H9 (cell line): ENCODE data around the gene C16orf78. TPM values are rescaled to one million over a fixed set of nuclear protein-coding genes. Genes with fewer than 3 reads are reported as not detected.

Experiments
- DNase-seq: peaks from one replicate; pipeline ENCODE4 v3.0.0-alpha.2; 2017
- H2AFZ ChIP-seq: one replicate; pipeline ENCODE4 v1.6.1; 2013; ENCODE audit warnings: mild to moderate bottlenecking, low read length, control low read depth, moderate library complexity
- H2AK5ac ChIP-seq: 2 replicates; pipeline ENCODE4 v1.6.1; 2013; ENCODE audit warnings: low read length, control low read depth, mixed read lengths; ENCODE audit not compliant: insufficient read length
- H2BK120ac ChIP-seq: one replicate; pipeline ENCODE4 v1.6.1; 2013; ENCODE audit warnings: low read depth, mild to moderate bottlenecking, low read length, control low read depth, inconsistent platforms; ENCODE audit not compliant: poor library complexity, severe bottlenecking
- H2BK12ac ChIP-seq: 2 replicates; pipeline ENCODE4 v1.6.1; 2013; ENCODE audit warnings: low read length, control low read depth, mixed read lengths, low read depth; ENCODE audit not compliant: insufficient read length
- H2BK15ac ChIP-seq: 2 replicates; pipeline ENCODE4 v1.6.1; 2013; ENCODE audit warnings: low read depth, low read length, control low read depth
- H2BK20ac ChIP-seq: one replicate; pipeline ENCODE4 v1.6.1; 2013; ENCODE audit warnings: low read depth, mild to moderate bottlenecking, low read length, control low read depth, inconsistent platforms; ENCODE audit not compliant: poor library complexity, severe bottlenecking
- H2BK5ac ChIP-seq: 2 replicates; pipeline ENCODE4 v1.6.1; 2013; ENCODE audit warnings: low read length, control low read depth, mixed read lengths; ENCODE audit not compliant: insufficient read length
- H3K14ac ChIP-seq: 2 replicates; pipeline ENCODE4 v1.6.1; 2013; ENCODE audit warnings: low read length, control low read depth; ENCODE audit not compliant: insufficient read depth
- H3K18ac ChIP-seq: 2 replicates; pipeline ENCODE4 v1.6.1; 2013; ENCODE audit warnings: low read depth, mild to moderate bottlenecking, mixed read lengths, low read length, control low read depth; ENCODE audit not compliant: insufficient read length
- H3K23ac ChIP-seq: 2 replicates; pipeline ENCODE4 v1.6.1; 2013; ENCODE audit warnings: low read length, control low read depth, mixed read lengths, low read depth; ENCODE audit not compliant: insufficient read length
- H3K23me2 ChIP-seq: 2 replicates; pipeline ENCODE4 v1.6.1; 2013; ENCODE audit warnings: low read depth, mild to moderate bottlenecking, mixed read lengths, low read length, control low read depth; ENCODE audit not compliant: insufficient read length, poor library complexity, severe bottlenecking
- H3K27ac ChIP-seq: 2 replicates; pipeline ENCODE4 v1.5.1; 2013; ENCODE audit warnings: low read length, control low read depth, mixed read lengths, low read depth; ENCODE audit not compliant: insufficient read length
- H3K27me3 ChIP-seq: 2 replicates; pipeline ENCODE4 v1.6.1; 2013; ENCODE audit warnings: low read length, control low read depth, inconsistent platforms; ENCODE audit not compliant: insufficient read depth
- H3K4ac ChIP-seq: 2 replicates; pipeline ENCODE4 v1.6.1; 2013; ENCODE audit warnings: low read depth, mild to moderate bottlenecking, control low read depth, inconsistent platforms, low read length, moderate library complexity
- H3K4me1 ChIP-seq: 2 replicates; pipeline ENCODE4 v1.6.1; 2013; ENCODE audit warnings: low read length, control low read depth, inconsistent platforms; ENCODE audit not compliant: insufficient read depth
- H3K4me2 ChIP-seq: 2 replicates; pipeline ENCODE4 v1.6.1; 2013; ENCODE audit warnings: low read length, control low read depth, mixed read lengths; ENCODE audit not compliant: insufficient read length, insufficient read depth
- H3K56ac ChIP-seq: 2 replicates; pipeline ENCODE4 v1.6.1; 2013; ENCODE audit warnings: low read depth, mild to moderate bottlenecking, mixed read lengths, low read length, control low read depth; ENCODE audit not compliant: insufficient read length
- H3K79me1 ChIP-seq: 2 replicates; pipeline ENCODE4 v1.6.1; 2013; ENCODE audit warnings: low read depth, mild to moderate bottlenecking, moderate library complexity, low read length, control low read depth, inconsistent platforms; ENCODE audit not compliant: insufficient read depth, poor library complexity, severe bottlenecking
- H3K79me2 ChIP-seq: 2 replicates; pipeline ENCODE4 v1.6.1; 2013; ENCODE audit warnings: low read length, control low read depth, inconsistent platforms; ENCODE audit not compliant: insufficient read depth
- H3K9ac ChIP-seq: 2 replicates; pipeline ENCODE4 v1.6.1; 2013; ENCODE audit warnings: low read length, control low read depth, mixed read lengths; ENCODE audit not compliant: insufficient read length; ENCODE audit errors: extremely low read depth
- H3K9me3 ChIP-seq: one replicate; pipeline ENCODE4 v1.6.1; 2013; ENCODE audit warnings: low read depth, low read length, inconsistent platforms; ENCODE audit not compliant: control insufficient read depth
- H3T11ph ChIP-seq: one replicate; pipeline ENCODE4 v1.6.1; 2013; ENCODE audit warnings: mild to moderate bottlenecking, low read length, control low read depth, inconsistent platforms
- H4K20me1 ChIP-seq: one replicate; pipeline ENCODE4 v1.6.1; 2013; ENCODE audit not compliant: control insufficient read depth, insufficient read length, insufficient read depth
- H4K5ac ChIP-seq: 2 replicates; pipeline ENCODE4 v1.6.1; 2013; ENCODE audit warnings: low read depth, mild to moderate bottlenecking, mixed read lengths, low read length, control low read depth; ENCODE audit not compliant: insufficient read length
- H4K8ac ChIP-seq: replicated peaks from 2 replicates; pipeline ENCODE4 v1.6.1; 2013; ENCODE audit warnings: low read length, control low read depth, mixed read lengths, low read depth; ENCODE audit not compliant: insufficient read length
- H4K91ac ChIP-seq: 2 replicates; pipeline ENCODE4 v1.6.1; 2013; ENCODE audit warnings: low read depth, mild to moderate bottlenecking, moderate library complexity, mixed read lengths, low read length, control low read depth; ENCODE audit not compliant: insufficient read length
- H3K27ac Mint-ChIP-seq, 3 experiments: 2 replicates in 2 of 3; 3 replicates in 1 of 3; pipeline ENCODE4 v1.8.0; 2020 to 2021; ENCODE audit warnings: mixed read lengths in 3 of 3, mild to moderate bottlenecking in 1 of 3, moderate library complexity in 1 of 3
- H3K27me3 Mint-ChIP-seq: 2 replicates; pipeline ENCODE4 v1.8.0; 2021; ENCODE audit warnings: low read depth, mild to moderate bottlenecking, moderate library complexity, mixed read lengths
- H3K36me3 Mint-ChIP-seq, 3 experiments: 2 replicates in 2 of 3; 3 replicates in 1 of 3; pipeline ENCODE4 v1.8.0; 2020 to 2021; ENCODE audit warnings: low read depth in 3 of 3, mixed read lengths in 3 of 3; ENCODE audit not compliant: insufficient read depth in 1 of 3
- H3K4me1 Mint-ChIP-seq, 2 experiments: 2 replicates each; pipeline ENCODE4 v1.8.0; 2020; ENCODE audit warnings: mixed read lengths in 2 of 2
- H3K4me3 Mint-ChIP-seq, 2 experiments: 2 replicates in 1 of 2; 3 replicates in 1 of 2; pipeline ENCODE4 v1.8.0; 2020 to 2021; ENCODE audit warnings: mild to moderate bottlenecking in 2 of 2, mixed read lengths in 2 of 2, moderate library complexity in 1 of 2
- H3K9me3 Mint-ChIP-seq, 2 experiments: 2 replicates in 1 of 2; 3 replicates in 1 of 2; pipeline ENCODE4 v1.8.0; 2020; ENCODE audit warnings: mild to moderate bottlenecking in 2 of 2, mixed read lengths in 2 of 2, moderate library complexity in 1 of 2
- CTCF ChIP-seq: fragments of 200-600 bp; sonication (generic); conservative IDR thresholded peaks from 3 replicates; pipeline ENCODE4 v1.8.0; 2021; ENCODE audit warnings: antibody characterized with exemption, mild to moderate bottlenecking
- WGBS: extraction: QIAGEN DNeasy Blood & Tissue Kit; methylation state at CpG from one replicate; pipeline ENCODE4 v1.1.7; 2013; ENCODE audit warnings: missing lambda C conversion rate, low lambda C conversion rate, mixed read lengths; ENCODE audit not compliant: insufficient read length; ENCODE audit errors: extremely low coverage; 5-methylcytosine and 5-hydroxymethylcytosine counted together
- total RNA-seq: library from RNA; stranded (reverse); gene quantifications from 2 replicates; pipeline ENCODE4 v1.2.1, GENCODE V29; 2021

C16orf78 gene
- total RNA-seq, 1 experiment from 2014 or later: not detected

DNA sequence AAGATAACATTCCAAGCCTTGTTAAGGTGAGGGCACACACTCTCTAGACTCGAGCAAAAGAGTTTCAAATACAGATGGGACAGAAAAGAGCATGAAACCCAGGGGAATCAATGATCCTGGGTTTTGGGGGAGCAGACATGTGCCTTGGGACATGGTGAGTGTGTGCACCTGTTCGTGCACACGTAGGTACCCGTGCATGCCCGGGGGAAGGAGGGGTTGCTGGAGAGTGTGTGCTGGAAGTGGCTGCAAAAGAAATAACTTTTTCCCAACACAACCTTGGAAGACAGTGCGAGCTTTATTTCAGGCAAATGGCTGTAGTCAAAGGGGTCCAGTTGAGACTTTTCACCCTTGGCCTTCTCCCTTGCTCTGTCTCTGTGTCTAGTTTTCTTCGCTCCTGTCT lies 62.6 kb downstream of the C16orf78 start:
- no peaks in the 10 kb centered on the region for H3K79me2 ChIP-seq
- no peak overlapping the region for H2BK120ac ChIP-seq
- H3K4me2 ChIP-seq: no peak overlapping the region
- H3K79me1 ChIP-seq: no peaks in the 10 kb centered on the region
- H3K4ac ChIP-seq: no peak overlapping the region
- no peak overlapping the region for H2AFZ ChIP-seq
- Mint-ChIP-seq H3K27me3 (peaks cover 11% of the 10 kb centered on the region), H3K36me3 (no peaks in the 10 kb centered on the region), H3K27ac (0 out of 7 replicates have a peak overlapping the region, but pooled peaks of 1 of the 3 experiments have one; percentile 4), H3K9me3 (no peaks in the 10 kb centered on the region; a peak in 1 of 5 replicates), H3K4me1 (peaks cover 17 to 18% of the 10 kb centered on the region in 2 experiments), H3K4me3 (no peak overlapping the region)
- no CpG with 5 or more reads among the region's 7 CpGs for WGBS
- no peak overlapping the region for H4K5ac ChIP-seq
- H3K27me3 ChIP-seq: no peaks in the 10 kb centered on the region
- H2BK20ac ChIP-seq: no peak overlapping the region
- no peak overlapping the region for H3T11ph ChIP-seq
- H3K18ac ChIP-seq: no peak overlapping the region
- no peak overlapping the region for H3K23ac ChIP-seq
- no peak overlapping the region for H2BK15ac ChIP-seq
- H4K20me1 ChIP-seq: no peaks in the 10 kb centered on the region
- H3K23me2 ChIP-seq: no peaks in the 10 kb centered on the region
- TF ChIP-seq CTCF: no peak
- H2BK5ac ChIP-seq: no peak overlapping the region
- no peak overlapping the region for H3K27ac ChIP-seq
- no peak overlapping the region for H3K14ac ChIP-seq
- H2BK12ac ChIP-seq: no peak overlapping the region
- H2AK5ac ChIP-seq: no peak overlapping the region
- no peak overlapping the region for H4K91ac ChIP-seq
- no peak overlapping the region for H3K9ac ChIP-seq
- H4K8ac ChIP-seq: no peak overlapping the region
- H3K56ac ChIP-seq: no peak overlapping the region
- H3K9me3 ChIP-seq: no peaks in the 10 kb centered on the region
- DNase-seq: no peak
- H3K4me1 ChIP-seq: peaks cover 5% of the 10 kb centered on the region; the same call in 1 of the 2 replicates
